PFSK-1 (cell line): ENCODE results near the gene CA11.

Experiments used
- FOXP2 ChIP-seq: optimal IDR thresholded peaks from 2 replicates; pipeline ENCODE3; 2011; ENCODE audit warnings: borderline replicate concordance, control low read depth, inconsistent platforms; ENCODE audit not compliant: insufficient read depth; ENCODE audit errors: extremely low read length, extremely low read depth
- POLR2AphosphoS5 ChIP-seq: IDR thresholded peaks from 2 replicates; pipeline ENCODE4 v1.6.1; 2012; ENCODE audit warnings: low read depth, mild to moderate bottlenecking, control low read depth, low read length, moderate library complexity
- SIN3A ChIP-seq: IDR thresholded peaks from 2 replicates; pipeline ENCODE4 v1.6.1; 2012; ENCODE audit warnings: mild to moderate bottlenecking, low read length, moderate library complexity, borderline replicate concordance; ENCODE audit not compliant: insufficient read depth
- TAF1 ChIP-seq: IDR thresholded peaks from 2 replicates; pipeline ENCODE4 v1.6.1; 2012; ENCODE audit warnings: low read length, control low read depth, borderline replicate concordance; ENCODE audit not compliant: insufficient read depth
- TF ChIP-seq, protein P1 (sequence below), 2 experiments: IDR thresholded peaks; 2 replicates each; pipeline versions ENCODE4 v1.6.1 to v1.8.0; 2011 to 2012; ENCODE audit warnings: low read depth in 2 of 2, low read length in 2 of 2, control low read depth in 1 of 2, inconsistent platforms in 1 of 2, mild to moderate bottlenecking in 1 of 2, moderate library complexity in 1 of 2; ENCODE audit not compliant: insufficient read depth in 1 of 2

The CA11 gene

DNA sequence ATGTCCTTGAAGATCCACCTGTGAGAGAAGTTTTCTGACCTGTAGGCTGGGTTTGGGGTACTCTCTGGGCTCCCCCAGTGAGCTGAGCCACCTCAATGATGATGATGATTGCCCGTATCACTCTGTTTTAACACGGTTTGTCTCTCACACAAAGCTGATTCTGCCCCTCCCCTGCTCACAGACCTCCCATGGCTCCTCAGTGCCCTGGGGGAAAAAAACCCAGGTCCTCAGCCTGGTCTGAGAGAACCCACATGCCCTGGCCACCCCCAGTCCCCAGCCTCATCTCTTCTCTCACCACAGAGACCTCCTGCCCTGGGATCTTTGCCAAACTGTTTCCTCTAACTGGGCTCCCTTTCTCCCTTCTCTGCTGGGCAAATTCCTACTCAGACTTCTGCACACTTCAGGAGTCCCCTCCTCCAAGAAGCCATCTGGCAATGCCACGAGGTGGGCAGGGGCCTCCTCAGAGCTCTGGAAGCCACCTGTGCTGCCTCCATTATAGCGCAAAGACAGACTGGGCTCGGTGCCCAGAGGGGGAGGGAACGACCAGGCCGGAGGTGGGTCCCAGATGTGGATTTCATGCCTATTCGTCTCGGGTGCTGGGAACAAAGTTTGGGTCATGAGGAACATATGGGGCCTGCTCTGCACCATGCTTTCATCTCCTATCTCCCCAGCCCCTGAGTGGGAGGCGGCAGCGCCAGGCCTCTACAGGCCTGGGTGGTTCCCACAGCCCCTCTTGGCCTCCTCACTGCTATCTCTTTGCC, 8.5 kb upstream of the CA11 start:
- TF ChIP-seq, protein P1, sequence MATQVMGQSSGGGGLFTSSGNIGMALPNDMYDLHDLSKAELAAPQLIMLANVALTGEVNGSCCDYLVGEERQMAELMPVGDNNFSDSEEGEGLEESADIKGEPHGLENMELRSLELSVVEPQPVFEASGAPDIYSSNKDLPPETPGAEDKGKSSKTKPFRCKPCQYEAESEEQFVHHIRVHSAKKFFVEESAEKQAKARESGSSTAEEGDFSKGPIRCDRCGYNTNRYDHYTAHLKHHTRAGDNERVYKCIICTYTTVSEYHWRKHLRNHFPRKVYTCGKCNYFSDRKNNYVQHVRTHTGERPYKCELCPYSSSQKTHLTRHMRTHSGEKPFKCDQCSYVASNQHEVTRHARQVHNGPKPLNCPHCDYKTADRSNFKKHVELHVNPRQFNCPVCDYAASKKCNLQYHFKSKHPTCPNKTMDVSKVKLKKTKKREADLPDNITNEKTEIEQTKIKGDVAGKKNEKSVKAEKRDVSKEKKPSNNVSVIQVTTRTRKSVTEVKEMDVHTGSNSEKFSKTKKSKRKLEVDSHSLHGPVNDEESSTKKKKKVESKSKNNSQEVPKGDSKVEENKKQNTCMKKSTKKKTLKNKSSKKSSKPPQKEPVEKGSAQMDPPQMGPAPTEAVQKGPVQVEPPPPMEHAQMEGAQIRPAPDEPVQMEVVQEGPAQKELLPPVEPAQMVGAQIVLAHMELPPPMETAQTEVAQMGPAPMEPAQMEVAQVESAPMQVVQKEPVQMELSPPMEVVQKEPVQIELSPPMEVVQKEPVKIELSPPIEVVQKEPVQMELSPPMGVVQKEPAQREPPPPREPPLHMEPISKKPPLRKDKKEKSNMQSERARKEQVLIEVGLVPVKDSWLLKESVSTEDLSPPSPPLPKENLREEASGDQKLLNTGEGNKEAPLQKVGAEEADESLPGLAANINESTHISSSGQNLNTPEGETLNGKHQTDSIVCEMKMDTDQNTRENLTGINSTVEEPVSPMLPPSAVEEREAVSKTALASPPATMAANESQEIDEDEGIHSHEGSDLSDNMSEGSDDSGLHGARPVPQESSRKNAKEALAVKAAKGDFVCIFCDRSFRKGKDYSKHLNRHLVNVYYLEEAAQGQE (IDR thresholded peaks at IDR 0.05; ENCODE audit: insufficient read depth in 1 of 2, low read depth in 2 of 2, low read length in 2 of 2): no peak
- TF ChIP-seq POLR2AphosphoS5 (no peak), TAF1 (no peak), FOXP2 (no peak), SIN3A (no peak)

DNA sequence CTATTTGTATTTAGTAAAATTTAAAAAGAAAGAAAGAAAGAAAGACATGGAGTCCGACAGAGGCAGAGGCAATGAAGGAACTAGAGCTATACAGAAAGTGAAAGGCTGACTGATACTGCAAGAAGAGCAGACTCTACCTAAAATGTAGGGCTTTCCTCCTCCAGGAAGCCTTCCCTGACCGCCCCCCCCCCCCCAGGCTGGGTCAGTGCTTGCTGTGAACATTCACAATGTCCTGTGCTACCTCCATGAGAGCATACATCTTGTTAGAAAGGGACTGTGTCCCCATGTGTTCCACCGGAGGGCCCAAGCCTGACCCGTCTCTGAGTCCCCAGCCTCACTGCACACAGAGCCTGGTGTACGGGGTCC, 5.7 kb upstream of the CA11 start:
- TF ChIP-seq, protein P1 (IDR thresholded peaks at IDR 0.05; ENCODE audit: insufficient read depth in 1 of 2, low read depth in 2 of 2, low read length in 2 of 2): no peak
- TF ChIP-seq FOXP2 (no peak), TAF1 (no peak), SIN3A (no peak), POLR2AphosphoS5 (no peak)

DNA sequence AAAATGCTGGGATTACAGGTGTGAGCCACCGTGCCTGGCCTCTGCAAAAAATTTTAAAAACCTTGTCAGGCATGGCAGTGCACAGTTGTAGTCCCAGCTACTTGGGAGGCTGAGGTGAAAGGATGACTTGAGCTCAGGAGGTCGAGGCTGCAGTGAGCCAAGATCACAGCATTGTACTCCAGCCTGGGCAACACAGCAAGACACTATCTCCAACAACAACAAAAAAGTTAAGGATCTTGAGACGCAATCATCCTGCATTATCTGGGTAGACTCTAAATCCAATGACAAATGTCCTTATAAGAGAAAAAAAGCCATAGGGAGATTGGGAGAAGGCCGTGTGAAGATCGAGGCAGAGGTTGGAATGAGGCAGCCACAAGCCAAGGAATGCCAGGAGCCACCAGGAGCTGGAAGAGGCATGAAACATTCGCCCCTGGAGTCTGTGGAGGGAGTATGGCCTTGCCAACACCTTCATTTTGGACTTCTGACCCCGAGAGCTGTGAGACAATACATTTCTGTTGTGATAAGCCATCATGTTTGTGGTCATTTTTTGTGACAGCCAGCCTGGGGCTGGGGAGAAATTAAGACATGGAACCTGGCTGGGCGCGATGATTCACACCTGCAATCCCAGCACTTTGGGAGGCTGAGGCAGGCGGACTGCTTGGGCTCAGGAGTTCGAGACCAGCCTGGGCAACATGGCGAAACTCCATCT, 5.1 kb upstream of the CA11 start:
- no peak for TF ChIP-seq FOXP2
- no peak for TF ChIP-seq POLR2AphosphoS5
- no peak for TF ChIP-seq SIN3A
- no peak for TF ChIP-seq TAF1
- TF ChIP-seq, protein P1 (IDR thresholded peaks at IDR 0.05; ENCODE audit: insufficient read depth in 1 of 2, low read depth in 2 of 2, low read length in 2 of 2): no peak

DNA sequence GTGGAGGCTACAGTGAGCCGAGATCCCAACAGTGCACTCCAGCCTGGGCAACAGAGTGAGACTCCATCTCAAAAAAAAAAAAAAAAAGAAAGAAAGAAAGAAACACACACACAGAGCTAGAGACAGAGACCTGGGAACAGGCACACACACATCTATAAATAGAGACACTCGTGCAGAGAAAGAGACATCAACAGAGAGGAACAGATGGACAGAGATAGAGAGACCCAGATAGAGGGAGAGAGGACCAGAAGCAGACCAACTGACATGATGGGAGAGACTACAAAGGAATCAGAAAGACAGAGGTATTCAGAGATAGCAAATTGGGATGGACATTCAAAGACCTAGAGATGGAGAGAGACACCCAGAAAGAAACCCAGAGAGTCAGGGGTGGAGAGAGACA, 2.1 kb upstream of the CA11 start:
- TF ChIP-seq SIN3A: no peak
- TF ChIP-seq, protein P1 (IDR thresholded peaks at IDR 0.05; ENCODE audit: insufficient read depth in 1 of 2, low read depth in 2 of 2, low read length in 2 of 2): no peak
- no peak for TF ChIP-seq POLR2AphosphoS5
- TF ChIP-seq FOXP2: no peak
- TF ChIP-seq TAF1: no peak
